ENCODE results near the gene ALKBH6. TPM values are rescaled to one million over a fixed set of nuclear protein-coding genes. Genes with fewer than 3 reads are reported as not detected.

Gene ALKBH6
- total and polyA plus RNA-seq, 9 of the 15 experiments (the other 6 are each of a cell fraction or from before 2014, with no cell fraction given) = 0.67 to 62.0 (median 34.5) TPM

- TF ChIP-seq MTF1 (CRISPR knock-in tag; IDR thresholded peaks at IDR 0.05; ENCODE audit: borderline replicate concordance) (no peak), SMAD1 (IDR thresholded peaks at IDR 0.05; ENCODE audit: low read depth, low read length, partially characterized antibody) (no peak), TFAM (CRISPR knock-in tag; conservative IDR thresholded peaks at IDR 0.05) (no peak), ZFP1 (CRISPR knock-in tag; IDR thresholded peaks at IDR 0.05) (no peak), ZBTB40 (IDR thresholded peaks at IDR 0.05) (peak; percentile 74), ZBTB40 (CRISPR knock-in tag; IDR thresholded peaks at IDR 0.05) (no peak), ZNF253 (CRISPR knock-in tag; conservative IDR thresholded peaks at IDR 0.05) (no peak), ZNF551 (CRISPR knock-in tag; IDR thresholded peaks at IDR 0.05) (no peak)
Observed at GRCh38 chr19:36014012-36014924, at the start of gene ALKBH6 (continued).

Measured in K562 (cell line).